Measurements from ENCODE around the gene FERMT3.

Gene FERMT3

GRCh38 chr11:64186492-64187165, 19.9 kb upstream of the FERMT3 start:
- DNase-seq (ENCODE audit: low spot score): peak; percentile 37

DNA sequence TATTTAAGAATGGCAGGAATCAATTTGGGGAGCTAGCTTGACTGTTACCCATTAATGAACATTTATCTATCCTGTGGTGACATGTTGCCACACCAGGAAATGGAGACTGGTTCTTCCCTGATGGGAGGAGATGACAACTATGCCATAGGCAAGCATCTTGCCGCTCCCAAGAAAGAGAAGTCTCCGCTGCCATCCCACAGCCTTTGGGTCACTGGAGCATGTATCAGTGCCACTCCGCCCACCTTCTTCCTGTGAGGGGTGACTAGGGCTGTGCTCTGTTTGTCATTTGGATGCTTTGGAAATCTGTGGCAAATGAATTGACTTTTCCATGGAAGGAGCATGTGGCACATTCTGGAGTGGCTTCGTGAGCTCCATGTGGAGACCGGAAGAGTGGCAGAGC, 14.1 kb upstream of the FERMT3 start:
- no peak for DNase-seq (ENCODE audit: low spot score)

- DNase-seq (ENCODE audit: low spot score): no peak
Observed at GRCh38 chr11:64196626-64197025, 9.9 kb upstream of the FERMT3 start.

DNA sequence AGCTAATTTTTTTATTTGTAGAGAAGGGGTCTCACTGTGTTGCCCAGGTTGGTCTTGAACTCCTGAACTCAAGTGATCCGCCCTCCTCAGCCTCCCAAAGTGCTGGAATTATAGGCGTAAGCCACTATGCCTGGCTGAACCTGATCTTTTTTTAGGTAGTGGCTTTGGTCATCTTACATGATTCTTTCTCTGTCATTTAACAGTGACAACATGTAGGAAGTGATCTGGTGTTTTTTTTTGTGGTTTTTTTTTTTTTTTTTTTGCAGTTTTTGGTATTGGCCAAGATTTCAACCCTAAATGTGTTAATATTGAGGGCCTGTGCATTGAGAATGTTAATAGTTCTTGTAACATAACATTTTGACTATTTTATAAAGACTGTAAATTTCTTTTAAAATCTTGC, 8.0 kb upstream of the FERMT3 start:
- no peak for DNase-seq (ENCODE audit: low spot score)

GRCh38 chr11:64201543-64201942, 5.0 kb upstream of the FERMT3 start:
- no peak for DNase-seq (ENCODE audit: low spot score)

- DNase-seq (ENCODE audit: low spot score): no peak
Observed at GRCh38 chr11:64202992-64203391, 3.5 kb upstream of the FERMT3 start.

- DNase-seq (ENCODE audit: low spot score): no peak
Observed at GRCh38 chr11:64203421-64204079, 3.0 kb upstream of the FERMT3 start.

DNA sequence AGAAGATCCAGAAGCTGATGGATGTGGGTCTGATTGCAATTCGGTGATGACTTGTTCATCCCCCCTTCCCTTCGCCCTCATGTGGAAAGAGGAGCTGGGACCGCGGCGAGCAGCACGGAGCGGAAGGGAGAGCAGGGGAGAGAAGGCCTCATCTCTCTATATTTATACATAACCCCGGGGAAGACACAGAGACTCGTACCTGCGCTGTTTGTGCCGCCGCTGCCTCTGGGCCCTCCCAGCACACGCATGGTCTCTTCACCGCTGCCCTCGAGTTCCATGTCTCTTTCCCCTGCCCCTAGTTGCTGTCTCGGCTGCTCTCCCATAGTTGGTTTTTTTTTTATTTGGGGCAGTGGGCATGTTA, 2.5 kb upstream of the FERMT3 start:
- DNase-seq (ENCODE audit: low spot score): no peak

- DNase-seq (ENCODE audit: low spot score): peak; percentile 93
Observed at GRCh38 chr11:64204464-64204989, 2.0 kb upstream of the FERMT3 start.

- peak; percentile 78 for DNase-seq (ENCODE audit: low spot score)
Observed at GRCh38 chr11:64207256-64208085, 950 bp downstream of the FERMT3 start.

DNA sequence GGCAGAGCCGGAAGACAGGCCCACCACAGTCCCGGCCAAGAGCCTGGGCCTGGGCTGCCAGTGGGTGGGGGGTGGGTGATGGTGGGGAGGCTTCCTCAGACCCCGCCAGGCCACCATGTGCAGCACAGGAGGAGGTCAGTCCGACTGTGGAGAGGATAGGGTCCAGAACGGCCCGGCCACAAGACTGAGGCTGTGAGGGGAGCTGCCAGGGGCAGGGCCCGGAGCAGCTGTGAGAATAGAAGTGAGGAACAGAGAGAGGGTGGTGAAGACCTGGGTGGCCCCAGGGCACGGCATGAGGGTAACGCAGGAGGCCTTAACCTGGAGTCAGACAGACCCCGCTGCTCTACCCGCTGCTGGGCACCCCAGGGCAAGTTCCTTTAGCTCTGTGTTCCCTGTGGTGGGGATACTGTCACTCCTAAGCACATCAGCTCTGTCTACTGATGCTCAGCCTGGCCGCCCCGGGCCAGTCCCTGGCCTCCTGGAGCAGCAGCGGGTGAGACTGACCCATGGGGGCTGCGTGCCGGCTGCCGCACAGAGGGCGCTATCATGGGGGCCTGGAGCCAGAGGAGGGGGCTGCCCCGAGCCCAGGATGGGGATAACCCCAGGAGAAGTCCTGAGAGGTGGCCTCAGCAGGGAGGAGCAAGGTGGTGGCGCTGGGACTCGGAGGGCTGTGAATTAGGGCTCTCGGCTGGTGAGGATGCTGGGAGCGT, 1.7 kb downstream of the FERMT3 start:
- DNase-seq (ENCODE audit: low spot score): no peak

- DNase-seq (ENCODE audit: low spot score): no peak
Observed at GRCh38 chr11:64208796-64209562, 2.5 kb downstream of the FERMT3 start.

- DNase-seq (ENCODE audit: low spot score): no peak
Observed at GRCh38 chr11:64209563-64209843, 3.0 kb downstream of the FERMT3 start.

DNA sequence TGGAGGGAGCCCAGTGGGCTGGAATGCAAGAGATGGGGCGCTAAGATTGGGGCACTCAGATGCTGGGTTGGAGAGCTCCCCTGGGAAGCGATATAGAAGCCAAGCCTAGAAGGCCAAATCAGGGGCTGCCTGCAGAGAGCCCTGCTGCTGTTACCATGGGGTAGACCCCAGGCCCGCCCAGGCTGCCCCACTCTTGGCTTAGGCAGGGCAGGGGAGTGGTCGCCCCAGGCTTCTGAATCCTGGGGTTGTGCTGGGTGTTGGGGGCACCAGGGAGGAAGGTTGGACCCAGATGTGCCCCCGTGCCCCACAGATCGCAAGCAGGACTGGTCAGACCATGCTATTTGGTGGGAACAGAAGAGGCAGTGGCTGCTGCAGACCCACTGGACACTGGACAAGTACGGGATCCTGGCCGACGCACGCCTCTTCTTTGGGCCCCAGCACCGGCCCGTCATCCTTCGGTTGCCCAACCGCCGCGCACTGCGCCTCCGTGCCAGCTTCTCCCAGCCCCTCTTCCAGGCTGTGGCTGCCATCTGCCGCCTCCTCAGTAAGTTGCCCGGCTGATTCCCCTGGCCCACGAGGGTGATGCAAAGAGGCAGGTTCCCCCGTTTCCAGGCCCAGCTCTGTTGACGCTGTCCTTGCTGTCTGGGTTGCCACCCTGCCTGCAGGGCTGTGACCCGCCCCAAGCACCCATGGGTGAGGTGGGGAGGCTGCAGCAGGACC, 3.9 kb downstream of the FERMT3 start:
- no peak for DNase-seq (ENCODE audit: low spot score)

DNA sequence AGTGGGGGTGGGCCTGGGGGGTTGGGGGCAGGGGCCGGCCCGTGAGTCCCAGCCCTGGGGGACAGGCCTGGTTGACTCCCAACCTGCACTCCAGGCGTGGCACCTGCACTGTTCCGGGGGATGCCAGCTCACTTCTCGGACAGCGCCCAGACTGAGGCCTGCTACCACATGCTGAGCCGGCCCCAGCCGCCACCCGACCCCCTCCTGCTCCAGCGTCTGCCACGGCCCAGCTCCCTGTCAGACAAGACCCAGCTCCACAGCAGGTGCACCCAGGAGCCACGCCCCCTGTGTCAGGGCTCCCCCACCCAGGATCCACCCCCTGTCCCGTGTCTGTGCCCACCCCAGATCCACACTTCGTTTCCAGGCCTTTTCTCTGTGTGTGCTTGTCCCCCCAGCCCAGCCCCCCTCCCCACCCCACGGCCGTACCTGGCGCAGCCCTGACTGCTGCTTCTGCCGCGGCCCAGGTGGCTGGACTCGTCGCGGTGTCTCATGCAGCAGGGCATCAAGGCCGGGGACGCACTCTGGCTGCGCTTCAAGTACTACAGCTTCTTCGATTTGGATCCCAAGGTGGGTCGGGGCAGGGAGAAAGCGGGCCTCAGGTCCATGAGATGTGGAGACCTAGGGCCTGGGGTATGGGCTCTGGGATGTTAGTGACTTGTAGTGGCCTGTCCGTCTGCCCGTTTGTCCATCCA, 4.8 kb downstream of the FERMT3 start:
- DNase-seq (ENCODE audit: low spot score): no peak

- no peak for DNase-seq (ENCODE audit: low spot score)
Observed at GRCh38 chr11:64216879-64217278, 10.4 kb downstream of the FERMT3 start.

GRCh38 chr11:64218628-64219353, 12.3 kb downstream of the FERMT3 start:
- DNase-seq (ENCODE audit: low spot score): no peak

DNA sequence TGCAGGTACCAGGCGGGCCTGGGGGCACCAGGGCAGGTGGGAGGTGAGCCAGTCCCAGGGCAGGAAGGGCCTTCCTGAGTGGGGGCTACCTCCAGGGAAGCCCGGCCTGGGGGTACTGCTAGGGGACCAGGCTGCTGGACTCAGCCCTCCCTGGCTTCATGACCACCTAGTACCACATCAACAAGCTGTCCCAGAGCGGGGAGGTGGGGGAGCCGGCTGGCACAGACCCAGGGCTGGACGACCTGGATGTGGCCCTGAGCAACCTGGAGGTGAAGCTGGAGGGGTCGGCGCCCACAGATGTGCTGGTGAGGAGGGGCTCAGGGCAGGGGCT, 12.8 kb downstream of the FERMT3 start:
- DNase-seq (ENCODE audit: low spot score): no peak

DNA sequence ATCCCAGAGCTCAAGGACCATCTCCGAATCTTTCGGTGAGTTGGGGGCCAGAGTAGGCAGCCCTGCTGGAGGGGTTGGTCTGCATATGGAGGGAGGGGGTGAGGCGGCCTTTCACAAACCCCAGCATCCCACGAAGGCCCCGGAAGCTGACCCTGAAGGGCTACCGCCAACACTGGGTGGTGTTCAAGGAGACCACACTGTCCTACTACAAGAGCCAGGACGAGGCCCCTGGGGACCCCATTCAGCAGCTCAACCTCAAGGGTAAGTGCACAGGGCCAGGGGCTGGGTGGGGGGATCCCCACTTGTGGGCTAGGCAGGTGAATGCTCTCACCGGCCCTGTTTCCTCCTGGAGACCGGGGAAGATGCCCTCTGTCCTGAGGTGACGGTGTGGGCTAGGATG, 13.2 kb downstream of the FERMT3 start:
- DNase-seq (ENCODE audit: low spot score): no peak

DNA sequence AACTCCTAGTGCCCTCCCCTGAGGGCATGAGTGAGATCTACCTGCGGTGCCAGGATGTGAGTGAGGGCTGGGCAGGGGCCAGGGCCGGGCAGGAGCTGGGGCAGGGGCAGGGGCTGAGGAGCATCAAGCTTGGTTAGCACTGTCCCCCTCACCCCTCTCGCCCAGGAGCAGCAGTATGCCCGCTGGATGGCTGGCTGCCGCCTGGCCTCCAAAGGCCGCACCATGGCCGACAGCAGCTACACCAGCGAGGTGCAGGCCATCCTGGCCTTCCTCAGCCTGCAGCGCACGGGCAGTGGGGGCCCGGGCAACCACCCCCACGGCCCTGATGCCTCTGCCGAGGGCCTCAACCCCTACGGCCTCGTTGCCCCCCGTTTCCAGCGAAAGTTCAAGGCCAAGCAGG, 13.8 kb downstream of the FERMT3 start:
- no peak for DNase-seq (ENCODE audit: low spot score)
